Measurements from ENCODE around the gene EMILIN2. TPM values are rescaled to one million over a fixed set of nuclear protein-coding genes. Genes with fewer than 3 reads are reported as not detected.
"Not testable (repeated sequence)": the region's sequence is repeated elsewhere in the genome, so short reads cannot be mapped to it uniquely, and the experiment has no call there.

EMILIN2 gene
- total and polyA plus RNA-seq, 2 of the 8 experiments (the other 6 are each of a cell fraction or from before 2014, with no cell fraction given) = 6.0 to 7.5 TPM

DNA sequence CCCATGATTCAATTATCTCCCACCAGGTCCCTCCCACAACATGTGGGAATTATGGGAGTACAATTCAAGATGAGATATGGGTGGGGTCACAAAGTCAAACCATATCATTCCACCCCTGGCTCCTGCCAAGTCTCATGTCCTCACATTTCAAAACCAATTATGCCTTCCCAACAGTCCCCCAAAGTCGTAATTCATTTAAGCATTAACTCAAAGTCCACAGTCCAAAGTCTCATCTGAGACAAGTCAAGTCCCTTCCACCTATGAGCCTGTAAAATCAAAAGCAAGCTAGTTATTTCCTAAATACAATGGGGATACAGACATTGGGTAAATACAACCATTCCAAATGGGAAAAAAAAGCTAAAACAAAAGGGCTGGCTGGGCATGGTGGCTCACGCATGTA lies 38.2 kb upstream of the EMILIN2 start:
- H3K4me3 ChIP-seq (ENCODE audit: extremely low read depth in 1 of 4, insufficient read depth in 2 of 4, low read depth in 3 of 4, low read length in 4 of 4); POLR2A ChIA-PET (ENCODE audit: partially characterized antibody); H4K91ac ChIP-seq (replicated peaks; ENCODE audit: insufficient read length, low read length); H3K9me3 ChIP-seq (ENCODE audit: insufficient read depth in 2 of 2, low read depth in 1 of 2, low read length in 1 of 2); H3K79me2 ChIP-seq (ENCODE audit: control insufficient read depth in 1 of 2, insufficient read depth in 2 of 2, low read length in 2 of 2); H3K79me1 ChIP-seq (ENCODE audit: low read depth, low read length); H3K56ac ChIP-seq (replicated peaks; ENCODE audit: insufficient read length, low read depth, low read length); DNase-seq (ENCODE audit: low read depth in 1 of 2, low spot score in 2 of 2); H2AFZ ChIP-seq (ENCODE audit: low read length); H3K36me3 ChIP-seq (ENCODE audit: control insufficient read depth in 2 of 4, insufficient read depth in 4 of 4, low read length in 3 of 4); H2BK20ac ChIP-seq (ENCODE audit: low read length); H3K14ac ChIP-seq (ENCODE audit: insufficient read length); H3K23me2 ChIP-seq (ENCODE audit: low read depth, low read length); H3K4me1 ChIP-seq (replicated peaks in 1 of 4; ENCODE audit: control insufficient read depth in 3 of 4, insufficient read depth in 4 of 4, low read length in 3 of 4); H3K18ac ChIP-seq (ENCODE audit: extremely low read depth, low read length); FAIRE-seq; H2BK5ac ChIP-seq (ENCODE audit: low read depth, low read length); H4K8ac ChIP-seq (ENCODE audit: extremely low read depth, insufficient read depth, low read length); H3K27ac ChIP-seq (ENCODE audit: low read depth, low read length); H2AK5ac ChIP-seq (ENCODE audit: low read depth, low read length); H3K23ac ChIP-seq (ENCODE audit: insufficient read length); H2BK12ac ChIP-seq (ENCODE audit: low read depth, low read length); H2BK120ac ChIP-seq (replicated peaks; ENCODE audit: low read depth, low read length); H4K20me1 ChIP-seq (replicated peaks in 1 of 2; ENCODE audit: control insufficient read depth in 1 of 2, insufficient read depth in 2 of 2, low read length in 2 of 2); H2BK15ac ChIP-seq (ENCODE audit: low read length); H3K4ac ChIP-seq (replicated peaks; ENCODE audit: insufficient read length, low read depth, low read length); H4K5ac ChIP-seq (ENCODE audit: insufficient read length, low read depth, low read length); CTCF ChIA-PET (ENCODE audit: partially characterized antibody); H3K9ac ChIP-seq (replicated peaks in 1 of 4; ENCODE audit: extremely low read depth in 1 of 4, low read depth in 3 of 4, low read length in 3 of 4); H3K4me2 ChIP-seq (ENCODE audit: insufficient read depth in 1 of 2, low read depth in 2 of 2, low read length in 2 of 2); H3K27me3 ChIP-seq (replicated peaks in 1 of 4; ENCODE audit: control insufficient read depth in 3 of 4, extremely low read depth in 1 of 4, insufficient read depth in 3 of 4, low read length in 3 of 4): not testable (repeated sequence)
- WGBS, 2 experiments (ENCODE audit: extremely low coverage in 1 of 2, insufficient coverage in 1 of 2, insufficient read length in 1 of 2, insufficient replicate concordance in 2 of 2, low coverage in 1 of 2, low lambda C conversion rate in 2 of 2, missing lambda C conversion rate in 1 of 2) = 82% methylated on average over 2 of the region's 2 CpGs; no CpG with 5 or more reads in 1 of the 2 experiments

DNA sequence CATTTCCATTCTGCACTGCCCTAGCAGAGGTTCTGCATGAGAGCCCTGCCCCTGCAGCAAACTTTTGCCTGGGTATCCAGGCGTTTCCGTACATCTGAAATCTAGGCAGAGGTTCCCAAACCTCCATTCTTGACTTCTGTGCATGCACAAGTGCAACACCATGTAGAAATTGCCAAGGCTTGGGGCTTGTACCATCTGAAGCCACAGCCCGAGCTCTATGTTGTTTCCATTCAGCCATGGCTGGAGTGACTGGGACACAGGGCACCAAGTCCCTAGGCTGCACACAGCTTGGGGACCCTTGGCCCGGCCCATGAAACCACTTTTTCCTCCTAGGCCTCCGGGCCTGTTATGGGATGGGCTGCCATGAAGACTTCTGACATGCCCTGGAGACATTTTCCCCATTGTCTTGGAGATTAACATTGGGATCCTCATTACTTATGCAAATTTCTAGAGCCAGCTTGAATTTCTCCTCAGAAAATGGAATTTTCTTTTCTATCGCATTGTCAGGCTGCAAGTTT lies 37.1 kb upstream of the EMILIN2 start:
- H2BK15ac ChIP-seq (ENCODE audit: low read length); H4K20me1 ChIP-seq (replicated peaks in 1 of 2; ENCODE audit: control insufficient read depth in 1 of 2, insufficient read depth in 2 of 2, low read length in 2 of 2); H3K9me3 ChIP-seq (ENCODE audit: insufficient read depth in 2 of 2, low read depth in 1 of 2, low read length in 1 of 2); H3K56ac ChIP-seq (replicated peaks; ENCODE audit: insufficient read length, low read depth, low read length); H3K4me2 ChIP-seq (ENCODE audit: insufficient read depth in 1 of 2, low read depth in 2 of 2, low read length in 2 of 2); POLR2A ChIA-PET (ENCODE audit: partially characterized antibody); H3K4ac ChIP-seq (replicated peaks; ENCODE audit: insufficient read length, low read depth, low read length); H3K27me3 ChIP-seq (replicated peaks in 1 of 4; ENCODE audit: control insufficient read depth in 3 of 4, extremely low read depth in 1 of 4, insufficient read depth in 3 of 4, low read length in 3 of 4); H3K18ac ChIP-seq (ENCODE audit: extremely low read depth, low read length); H2AK5ac ChIP-seq (ENCODE audit: low read depth, low read length); CTCF ChIA-PET (ENCODE audit: partially characterized antibody); H3K4me1 ChIP-seq (replicated peaks in 1 of 4; ENCODE audit: control insufficient read depth in 3 of 4, insufficient read depth in 4 of 4, low read length in 3 of 4); H2AFZ ChIP-seq (ENCODE audit: low read length); H3K27ac ChIP-seq (ENCODE audit: low read depth, low read length); H3K79me2 ChIP-seq (ENCODE audit: control insufficient read depth in 1 of 2, insufficient read depth in 2 of 2, low read length in 2 of 2); H2BK5ac ChIP-seq (ENCODE audit: low read depth, low read length); H4K8ac ChIP-seq (ENCODE audit: extremely low read depth, insufficient read depth, low read length); H3K36me3 ChIP-seq (ENCODE audit: control insufficient read depth in 2 of 4, insufficient read depth in 4 of 4, low read length in 3 of 4); H2BK20ac ChIP-seq (ENCODE audit: low read length); H3K23me2 ChIP-seq (ENCODE audit: low read depth, low read length); H2BK12ac ChIP-seq (ENCODE audit: low read depth, low read length); H3K23ac ChIP-seq (ENCODE audit: insufficient read length); H4K91ac ChIP-seq (replicated peaks; ENCODE audit: insufficient read length, low read length); H3K9ac ChIP-seq (replicated peaks in 1 of 4; ENCODE audit: extremely low read depth in 1 of 4, low read depth in 3 of 4, low read length in 3 of 4); H4K5ac ChIP-seq (ENCODE audit: insufficient read length, low read depth, low read length); FAIRE-seq; H3K14ac ChIP-seq (ENCODE audit: insufficient read length); H3K79me1 ChIP-seq (ENCODE audit: low read depth, low read length); H3K4me3 ChIP-seq (ENCODE audit: extremely low read depth in 1 of 4, insufficient read depth in 2 of 4, low read depth in 3 of 4, low read length in 4 of 4); H2BK120ac ChIP-seq (replicated peaks; ENCODE audit: low read depth, low read length); DNase-seq (ENCODE audit: low read depth in 1 of 2, low spot score in 2 of 2): not testable (repeated sequence)
- 78% methylated on average over 6 of the region's 6 CpGs; no CpG with 5 or more reads in 1 of the 2 experiments for WGBS, 2 experiments (ENCODE audit: extremely low coverage in 1 of 2, insufficient coverage in 1 of 2, insufficient read length in 1 of 2, insufficient replicate concordance in 2 of 2, low coverage in 1 of 2, low lambda C conversion rate in 2 of 2, missing lambda C conversion rate in 1 of 2)
